ENCODE data around the gene DNPH1.

The DNPH1 gene

DNA sequence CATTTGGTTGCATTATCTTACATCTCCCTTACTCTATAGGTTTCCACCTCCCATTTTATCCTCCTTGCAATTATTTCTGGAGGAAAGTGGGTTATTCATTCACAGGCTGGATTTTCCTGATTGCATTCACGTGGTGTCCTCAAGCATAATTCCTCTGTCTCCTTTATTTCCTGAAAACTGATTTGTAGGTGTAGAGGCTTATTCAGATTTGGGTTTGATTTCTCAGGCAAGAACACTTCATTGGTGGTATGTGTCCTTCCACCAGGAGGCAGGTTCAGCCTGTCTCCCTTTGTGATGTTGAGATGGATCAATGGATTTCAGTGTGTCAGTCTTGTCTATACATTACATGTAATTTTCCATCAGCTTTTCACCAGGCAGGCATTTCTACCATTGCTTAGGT is 17.3 kb downstream of the DNPH1 start:
- DNase-seq = no peak

DNA sequence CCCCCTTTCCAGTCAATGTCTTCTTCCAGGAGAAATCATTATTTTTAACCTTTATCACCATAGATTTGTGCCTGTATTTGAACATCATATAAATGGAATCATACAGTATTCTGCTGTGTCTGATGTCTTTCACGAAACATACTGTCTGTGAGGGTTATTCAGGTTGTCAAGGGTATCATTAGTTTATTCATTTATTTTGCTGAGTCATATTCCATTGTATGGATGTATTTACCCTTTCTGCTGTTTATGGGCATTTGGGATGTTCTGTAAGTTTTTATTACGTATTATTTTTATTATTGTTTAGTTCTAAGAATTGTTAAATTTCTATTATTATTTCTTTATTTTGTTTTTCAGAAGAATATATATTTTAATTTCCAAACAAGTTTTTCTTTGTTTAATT is 22.0 kb downstream of the DNPH1 start:
- no peak for DNase-seq

DNA sequence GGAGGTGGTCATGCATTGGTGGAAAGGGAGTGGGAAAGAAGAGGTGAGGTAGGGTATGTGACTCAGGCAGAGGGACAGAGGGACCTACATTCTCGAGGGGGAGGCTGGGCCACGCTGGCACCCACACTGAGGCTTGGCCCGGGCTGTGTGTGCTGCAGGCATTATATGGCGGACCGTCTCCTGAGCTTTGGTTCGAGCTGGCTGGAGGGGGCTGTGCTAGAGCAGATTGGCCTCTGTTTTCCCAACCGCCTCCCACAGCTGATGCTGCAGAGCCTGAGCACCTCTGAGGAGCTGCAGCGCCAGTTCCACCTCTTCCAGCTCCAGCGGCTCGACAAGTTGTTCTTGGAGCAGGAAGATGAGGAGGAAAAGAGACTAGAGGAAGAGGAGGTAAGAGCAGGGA is 23.4 kb downstream of the DNPH1 start:
- DNase-seq = no peak

DNA sequence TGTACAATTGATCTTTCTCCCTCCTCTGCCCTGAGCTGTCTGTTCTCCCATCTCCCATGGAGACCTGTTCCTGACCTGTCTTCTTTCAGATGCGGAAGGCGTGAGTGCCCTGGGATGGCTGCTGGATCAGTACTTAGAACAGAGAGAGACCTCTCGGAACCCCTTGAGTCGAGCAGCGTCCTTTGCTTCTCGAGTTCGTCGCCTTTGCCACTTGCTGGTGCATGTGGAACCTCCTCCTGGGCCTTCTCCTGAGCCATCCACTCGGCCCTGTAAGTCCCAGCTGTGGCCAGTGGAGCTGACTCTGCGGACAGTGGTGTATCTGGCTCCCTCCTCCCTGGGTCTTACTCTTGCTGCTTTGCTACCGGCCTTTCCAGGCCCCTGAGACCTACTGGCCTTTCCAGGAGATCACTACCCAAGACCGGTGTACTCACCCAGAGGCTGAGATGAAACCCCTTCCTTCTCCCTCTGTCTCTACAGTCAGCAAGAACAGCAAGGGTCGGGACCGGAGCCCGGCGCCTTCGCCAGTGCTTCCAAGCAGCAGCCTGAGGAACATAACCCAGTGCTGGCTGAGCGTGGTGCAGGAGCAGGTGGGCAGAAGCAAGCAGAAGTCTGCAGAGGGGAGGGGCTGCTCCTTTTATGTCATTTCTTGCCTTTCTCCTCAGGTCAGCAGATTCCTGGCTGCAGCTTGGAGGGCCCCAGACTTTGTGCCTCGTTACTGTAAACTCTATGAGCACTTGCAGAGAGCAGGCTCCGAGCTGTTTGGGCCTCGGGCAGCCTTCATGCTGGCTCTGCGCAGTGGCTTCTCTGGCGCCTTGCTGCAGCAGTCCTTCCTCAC is 24.8 kb downstream of the DNPH1 start:
- DNase-seq = no peak

DNA sequence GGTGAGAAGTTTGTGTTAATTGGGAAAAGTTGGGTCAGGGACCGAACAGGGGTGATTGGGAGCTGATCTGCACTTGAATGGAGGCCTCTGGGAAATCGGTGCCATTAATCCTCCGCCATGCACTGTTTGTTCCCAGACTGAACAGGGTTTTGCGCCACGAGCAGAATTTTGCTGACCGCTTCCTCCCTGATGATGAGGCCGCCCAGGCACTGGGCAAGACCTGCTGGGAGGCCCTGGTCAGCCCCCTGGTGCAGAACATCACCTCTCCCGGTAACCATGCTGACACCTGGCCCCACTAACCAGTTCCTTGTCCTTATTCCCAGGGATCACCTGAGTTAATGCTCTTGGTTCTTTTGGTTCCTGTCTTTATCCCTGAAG is 25.6 kb downstream of the DNPH1 start:
- DNase-seq = no peak

DNA sequence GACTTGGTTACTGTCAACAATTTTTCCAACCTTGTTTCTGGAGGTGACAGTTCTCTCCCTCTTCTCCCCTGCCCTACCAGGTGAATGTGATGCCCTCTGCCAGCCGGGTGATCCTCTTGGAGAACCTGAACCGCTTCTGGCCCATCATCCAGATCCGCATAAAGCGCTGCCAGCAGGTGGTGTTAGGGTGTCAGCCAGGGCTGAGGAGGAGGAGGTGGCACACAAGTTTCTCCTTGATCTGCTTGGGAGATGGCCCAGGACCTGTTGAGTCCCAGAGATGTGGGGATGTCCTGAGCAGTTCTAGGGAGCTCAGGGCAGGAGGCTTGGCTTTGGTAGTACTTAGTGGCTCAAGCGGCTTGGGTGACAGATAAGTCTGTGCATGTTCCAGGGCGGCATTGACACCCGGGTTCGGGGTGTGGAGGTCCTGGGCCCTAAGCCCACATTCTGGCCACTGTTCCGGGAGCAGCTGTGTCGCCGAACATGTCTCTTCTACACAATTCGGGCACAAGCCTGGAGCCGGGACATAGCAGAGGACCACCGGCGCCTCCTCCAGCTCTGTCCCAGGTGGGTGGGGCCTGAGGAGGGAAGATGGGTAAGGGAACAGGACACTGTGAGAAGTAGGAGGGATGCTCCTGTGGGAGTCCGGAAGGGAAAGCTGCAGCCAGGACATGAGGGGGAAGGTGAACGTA is 26.1 kb downstream of the DNPH1 start:
- no peak for DNase-seq

DNA sequence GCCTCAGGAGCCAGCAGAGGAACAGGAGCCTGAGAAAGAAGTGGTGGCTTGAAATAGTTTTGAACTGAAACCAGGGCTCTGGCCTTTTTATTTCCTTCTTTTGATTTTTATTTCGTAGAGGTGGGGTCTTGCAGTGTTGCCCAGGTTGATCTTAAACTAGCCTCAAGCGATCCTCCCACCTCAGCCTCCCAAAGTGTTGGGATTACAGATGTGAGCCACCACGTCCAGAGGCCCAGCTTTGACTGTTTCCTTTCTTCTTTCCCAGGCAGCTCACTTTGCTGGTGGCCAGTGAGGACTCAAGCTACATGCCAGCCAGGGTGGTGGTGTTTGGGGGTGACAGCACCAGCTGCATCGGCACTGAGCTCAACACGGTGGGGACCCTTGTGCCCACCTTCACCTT is 26.8 kb downstream of the DNPH1 start:
- DNase-seq = no peak

DNA sequence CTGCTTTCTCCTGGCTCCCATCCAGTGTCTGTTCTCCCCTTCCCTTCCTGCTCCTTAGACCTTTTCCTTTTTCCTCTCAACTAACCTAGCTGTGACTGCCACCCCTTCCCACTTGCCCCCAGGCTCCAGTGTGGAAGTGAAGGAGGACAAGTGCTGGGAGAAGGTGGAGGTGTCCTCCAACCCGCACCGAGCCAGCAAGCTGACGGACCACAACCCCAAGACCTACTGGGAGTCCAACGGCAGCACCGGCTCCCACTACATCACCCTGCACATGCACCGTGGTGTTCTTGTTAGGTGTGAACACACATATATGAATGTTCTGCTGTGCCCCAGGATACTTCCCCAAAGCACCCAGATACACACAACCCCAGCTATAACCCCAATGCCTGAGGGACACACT is 28.7 kb downstream of the DNPH1 start:
- no peak for DNase-seq

DNA sequence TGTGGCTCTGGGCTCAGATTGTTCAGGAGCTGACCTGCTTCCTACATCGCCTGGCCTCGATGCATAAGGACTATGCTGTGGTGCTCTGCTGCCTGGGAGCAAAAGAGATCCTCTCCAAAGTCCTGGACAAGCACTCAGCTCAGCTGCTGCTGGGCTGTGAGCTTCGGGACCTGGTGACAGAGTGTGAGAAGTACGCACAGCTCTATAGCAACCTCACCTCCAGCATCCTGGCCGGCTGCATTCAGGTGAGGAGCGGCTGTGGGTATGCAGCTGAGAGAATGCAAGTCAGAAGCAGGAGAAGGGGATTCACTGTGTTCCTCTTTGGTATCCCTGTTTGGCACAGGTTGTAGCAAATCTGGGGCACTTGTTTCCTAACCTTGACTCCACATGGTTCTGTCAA is 29.4 kb downstream of the DNPH1 start:
- no peak for DNase-seq

DNA sequence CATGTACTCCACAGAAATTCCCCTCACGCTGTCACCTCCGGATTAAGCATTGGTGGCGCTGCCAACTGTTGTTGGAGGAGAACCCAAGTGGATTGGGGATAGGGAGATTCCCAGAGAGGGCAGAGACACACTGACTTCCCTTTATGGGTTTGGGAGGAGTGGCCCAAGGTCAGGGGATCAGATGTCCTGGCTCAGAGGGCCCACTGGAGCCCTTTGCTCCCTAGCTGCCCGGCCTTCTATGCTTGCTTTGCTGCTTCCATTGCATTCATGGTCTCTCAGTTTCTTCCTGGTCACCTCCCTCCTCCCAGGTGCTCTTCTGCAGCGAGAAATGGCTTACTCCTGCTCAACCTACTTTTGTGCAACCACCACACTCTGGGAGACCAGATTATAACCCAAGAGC is 32.9 kb downstream of the DNPH1 start:
- DNase-seq = no peak

DNA sequence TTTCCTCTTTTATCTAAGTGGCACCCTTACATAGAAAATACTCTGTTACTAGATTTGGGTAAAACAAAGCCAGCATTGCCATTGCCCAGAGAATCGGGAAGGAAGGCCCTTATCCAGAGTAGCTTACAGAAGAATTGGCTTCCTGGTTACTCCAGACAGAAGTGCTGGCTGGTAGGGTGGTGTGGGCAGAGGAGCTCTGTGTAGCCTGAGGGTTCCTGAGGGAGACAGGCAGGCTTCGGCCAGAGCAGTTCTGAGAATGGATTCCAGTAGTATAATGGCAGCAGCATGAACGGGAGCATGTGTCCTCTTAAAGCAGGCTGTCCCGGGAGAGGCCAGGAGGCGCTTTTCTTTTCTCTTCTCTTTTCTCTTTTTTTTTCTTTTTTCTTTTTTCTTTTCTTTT is 35.4 kb downstream of the DNPH1 start:
- DNase-seq = no peak

DNA sequence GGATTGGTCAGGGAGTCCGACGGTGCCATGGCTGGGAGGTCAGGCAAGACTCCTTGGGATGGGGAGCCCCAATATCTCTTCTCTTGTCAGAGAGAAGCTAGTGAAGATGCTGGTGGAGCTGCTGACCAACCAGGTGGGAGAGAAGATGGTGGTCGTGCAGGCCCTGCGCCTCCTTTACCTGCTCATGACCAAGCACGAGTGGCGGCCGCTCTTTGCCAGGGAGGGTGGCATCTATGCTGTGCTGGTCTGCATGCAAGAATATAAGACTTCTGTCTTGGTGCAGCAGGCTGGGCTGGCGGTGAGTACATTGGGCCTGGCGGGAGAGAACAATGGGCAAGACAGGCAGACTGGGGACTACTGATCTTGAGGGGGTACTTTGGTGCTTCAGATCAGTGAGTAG is 36.4 kb downstream of the DNPH1 start:
- DNase-seq = no peak

DNA sequence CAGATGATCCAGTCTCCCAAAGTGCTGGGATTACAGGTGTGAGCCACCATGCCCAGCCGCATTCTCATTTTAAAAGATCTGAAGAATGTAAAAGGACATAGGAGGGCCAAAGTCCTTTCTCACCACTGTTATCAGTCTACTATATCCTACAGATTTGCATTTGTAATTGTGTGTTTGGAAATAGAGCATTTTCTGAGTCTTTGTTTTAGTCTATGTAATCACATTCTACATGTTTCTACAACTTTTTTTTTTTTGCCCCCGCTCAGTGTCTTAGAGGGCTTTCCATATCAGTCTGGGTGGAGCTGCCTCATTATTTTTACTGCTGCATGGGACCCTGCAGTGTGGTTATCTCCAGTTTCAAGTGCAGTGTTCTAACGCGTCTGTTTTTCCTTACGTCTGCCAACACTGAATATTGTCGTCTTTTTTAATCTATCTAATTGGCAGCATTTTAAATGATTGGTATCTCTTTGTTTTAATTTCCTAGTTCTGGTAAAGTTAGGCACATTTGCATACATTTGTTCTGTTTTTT is 39.4 kb downstream of the DNPH1 start:
- DNase-seq = no peak

DNA sequence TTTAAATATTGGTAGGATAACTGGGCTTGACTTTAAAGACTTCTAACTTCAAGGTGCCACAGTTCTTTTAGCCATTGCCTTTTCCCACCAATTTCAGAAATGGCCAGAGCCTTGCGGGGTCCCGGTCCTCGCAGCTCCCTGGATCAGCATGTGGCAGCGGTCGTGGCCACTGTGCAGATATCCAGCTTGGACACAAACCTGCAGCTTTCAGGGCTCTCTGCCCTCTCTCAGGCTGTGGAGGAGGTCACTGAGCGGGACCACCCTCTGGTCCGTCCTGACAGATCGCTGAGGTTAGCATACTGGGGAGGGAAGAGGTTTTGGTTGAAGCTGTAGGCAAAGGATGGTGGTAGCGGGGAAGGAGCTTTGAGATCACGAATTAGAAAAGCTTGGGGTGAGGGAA is 40.9 kb downstream of the DNPH1 start:
- no peak for DNase-seq

DNA sequence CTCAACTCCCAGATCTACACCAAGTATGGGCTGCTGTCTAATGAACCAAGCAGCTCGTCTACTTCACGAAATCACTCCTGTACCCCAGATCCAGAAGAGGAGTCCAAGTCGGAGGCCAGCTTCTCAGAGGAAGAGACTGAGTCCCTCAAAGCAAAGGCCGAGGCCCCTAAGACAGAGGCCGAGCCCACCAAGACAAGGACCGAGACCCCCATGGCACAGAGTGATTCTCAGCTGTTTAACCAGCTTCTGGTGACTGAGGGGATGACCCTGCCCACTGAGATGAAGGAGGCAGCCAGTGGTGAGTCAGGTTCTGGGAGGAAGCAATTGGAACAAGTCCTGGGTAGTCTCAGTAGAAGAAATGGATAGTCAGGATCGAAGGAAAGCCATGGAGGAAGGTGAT is 41.5 kb downstream of the DNPH1 start:
- no peak for DNase-seq

DNA sequence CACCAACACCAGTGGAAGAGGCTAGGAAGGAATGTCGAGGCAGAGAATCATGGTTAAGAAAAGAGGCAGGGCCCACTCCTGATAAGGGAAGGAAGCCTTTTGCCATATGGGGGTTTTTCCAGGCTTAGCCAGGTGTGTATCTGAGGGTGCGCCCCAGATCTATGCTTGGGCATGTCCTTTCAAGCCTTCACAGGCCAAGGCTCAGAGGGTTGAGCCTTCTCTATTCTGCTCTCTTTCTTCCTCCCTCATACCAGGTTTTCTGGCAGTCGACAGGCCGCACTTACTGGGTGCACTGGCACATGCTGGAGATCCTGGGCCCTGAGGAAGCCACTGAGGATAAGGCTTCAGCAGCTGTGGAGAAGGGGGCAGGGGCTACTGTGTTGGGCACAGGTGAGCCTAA is 42.6 kb downstream of the DNPH1 start:
- no peak for DNase-seq

DNA sequence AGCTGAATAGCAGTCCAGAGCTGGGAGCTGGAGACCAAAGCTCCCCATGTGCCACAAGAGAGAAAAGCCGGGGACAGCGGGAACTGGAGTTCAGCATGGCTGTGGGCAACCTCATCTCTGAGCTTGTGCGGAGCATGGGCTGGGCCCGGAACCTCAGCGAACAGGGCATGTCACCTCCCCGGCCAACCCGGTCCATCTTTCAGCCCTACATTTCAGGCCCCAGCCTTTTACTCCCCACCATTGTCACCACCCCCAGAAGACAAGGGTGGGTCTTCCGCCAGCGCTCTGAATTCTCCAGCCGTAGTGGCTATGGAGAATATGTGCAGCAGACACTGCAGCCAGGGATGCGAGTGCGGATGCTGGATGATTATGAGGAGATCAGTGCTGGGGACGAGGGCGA is 43.3 kb downstream of the DNPH1 start:
- no peak for DNase-seq

DNA sequence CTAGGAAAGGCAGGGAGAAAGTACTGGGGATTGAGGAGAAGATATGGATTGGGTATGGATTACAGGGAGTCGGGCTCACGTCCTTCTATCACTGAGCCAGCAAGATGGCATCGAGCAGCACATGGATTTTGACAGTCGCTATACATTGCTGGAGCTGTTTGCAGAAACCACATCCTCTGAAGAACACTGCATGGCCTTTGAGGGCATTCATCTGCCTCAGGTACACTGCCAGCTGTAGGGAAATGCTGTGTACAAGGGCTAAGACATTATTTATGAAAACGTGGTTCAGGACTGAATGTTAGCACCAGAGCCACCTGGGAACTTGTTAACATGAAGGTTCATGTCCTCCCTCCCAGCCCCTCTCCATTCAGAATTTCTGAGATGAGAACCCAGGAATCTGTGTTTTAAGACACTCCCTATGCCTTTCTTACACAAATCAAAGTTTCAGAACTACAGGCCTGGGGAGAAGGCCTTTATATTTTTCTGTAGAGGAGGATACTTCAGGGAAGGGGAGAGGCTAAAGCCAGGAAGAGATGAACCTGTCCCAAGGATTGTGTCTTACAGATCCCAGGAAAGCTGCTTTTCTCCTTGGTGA is 43.8 kb downstream of the DNPH1 start:
- no peak for DNase-seq

DNA sequence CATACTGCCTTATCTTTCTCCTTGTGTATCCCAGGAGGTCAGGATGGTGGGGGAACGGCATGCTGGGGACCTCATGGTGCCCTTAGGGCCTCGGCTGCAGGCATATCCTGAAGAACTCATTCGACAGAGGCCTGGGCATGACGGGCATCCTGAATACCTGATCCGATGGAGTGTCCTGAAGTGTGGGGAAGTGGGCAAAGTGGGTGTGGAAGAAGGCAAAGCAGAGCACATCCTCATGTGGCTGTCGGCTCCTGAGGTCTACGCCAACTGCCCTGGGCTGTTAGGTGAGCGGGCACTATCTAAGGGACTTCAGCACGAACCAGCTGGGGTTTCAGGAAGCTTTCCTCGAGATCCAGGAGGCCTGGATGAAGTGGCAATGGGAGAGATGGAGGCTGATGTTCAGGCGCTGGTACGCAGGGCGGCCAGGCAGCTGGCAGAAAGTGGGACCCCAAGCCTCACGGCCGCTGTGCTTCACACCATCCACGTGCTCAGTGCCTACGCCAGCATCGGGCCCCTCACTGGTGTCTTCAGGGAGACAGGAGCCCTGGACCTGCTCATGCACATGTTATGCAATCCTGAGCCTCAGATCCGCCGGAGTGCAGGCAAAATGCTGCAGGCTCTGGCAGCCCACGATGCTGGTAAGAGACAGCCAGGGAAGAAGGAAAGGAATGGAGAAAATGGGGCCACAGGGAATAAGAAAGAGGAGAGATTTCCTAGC is 44.9 kb downstream of the DNPH1 start:
- DNase-seq = no peak

DNA sequence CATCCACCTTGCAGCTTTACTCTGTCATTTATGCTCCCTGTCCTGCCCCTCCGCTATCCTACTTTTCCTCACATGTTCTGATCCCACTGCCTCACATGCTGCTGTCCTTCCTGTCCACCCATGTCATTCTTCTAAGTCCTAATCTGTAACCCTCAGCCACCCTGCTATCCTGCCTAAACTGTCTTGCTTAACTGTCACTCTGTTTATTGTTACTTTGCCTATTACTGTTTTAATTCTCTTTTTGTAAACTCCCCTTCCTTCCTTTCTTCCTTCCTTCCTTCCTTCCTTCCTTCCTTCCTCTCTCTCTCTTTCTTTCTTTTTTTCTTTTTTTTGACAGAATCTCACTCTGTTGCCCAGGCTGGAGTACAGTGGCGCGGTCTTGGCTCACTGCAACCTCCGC is 45.8 kb downstream of the DNPH1 start:
- DNase-seq = no peak

DNA sequence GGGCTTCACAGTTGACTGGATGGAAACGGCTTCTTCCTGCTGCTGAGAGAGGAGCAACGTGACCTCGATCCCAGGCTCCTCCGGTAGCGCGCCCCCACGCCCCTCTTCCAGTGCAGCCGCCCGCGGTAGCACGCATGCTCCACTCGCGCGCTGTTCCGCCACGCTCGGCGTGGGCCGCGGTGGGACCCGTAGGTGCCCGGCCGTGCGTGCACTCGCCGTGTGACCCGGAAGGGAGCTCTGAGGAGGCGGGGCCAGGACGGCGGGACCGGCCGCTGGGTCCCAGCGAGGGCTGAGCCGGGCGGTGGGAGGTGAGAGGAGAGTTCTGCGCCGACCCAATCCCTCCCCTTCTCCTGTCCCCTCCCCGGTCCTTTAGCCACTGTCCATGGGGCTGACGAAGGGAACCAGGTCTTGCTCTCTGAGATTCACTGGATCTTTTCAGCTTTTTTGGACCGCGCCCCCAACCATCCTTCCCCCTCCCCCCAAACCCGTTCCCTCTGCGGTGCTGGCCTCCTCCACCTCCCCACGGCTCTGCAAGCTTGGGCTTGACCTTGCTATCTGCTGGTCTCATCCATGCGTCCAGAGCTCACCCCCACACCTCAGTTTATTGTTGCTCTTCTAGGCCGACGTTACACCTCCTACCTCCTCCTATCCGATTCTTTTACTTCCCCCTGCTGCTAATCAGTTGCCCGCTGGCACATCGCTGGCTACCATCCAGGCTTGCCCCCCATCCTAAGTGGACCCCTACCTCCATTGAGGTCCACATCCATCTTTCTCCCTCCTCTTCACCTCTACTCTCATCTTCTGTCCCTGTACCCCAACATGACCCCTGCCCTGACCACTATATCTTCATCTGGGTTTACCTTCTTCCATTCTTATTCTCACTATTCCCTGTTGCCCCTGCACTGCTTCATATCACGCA is 47.1 kb downstream of the DNPH1 start, which contains the start of gene CUL9:
TSS of gene CUL9 (plus strand) at position 255 of the 919 bp plus-strand sequence. CDS start 2,115 bp downstream, outside the sequence.
- peak; percentile 73 for DNase-seq

DNA sequence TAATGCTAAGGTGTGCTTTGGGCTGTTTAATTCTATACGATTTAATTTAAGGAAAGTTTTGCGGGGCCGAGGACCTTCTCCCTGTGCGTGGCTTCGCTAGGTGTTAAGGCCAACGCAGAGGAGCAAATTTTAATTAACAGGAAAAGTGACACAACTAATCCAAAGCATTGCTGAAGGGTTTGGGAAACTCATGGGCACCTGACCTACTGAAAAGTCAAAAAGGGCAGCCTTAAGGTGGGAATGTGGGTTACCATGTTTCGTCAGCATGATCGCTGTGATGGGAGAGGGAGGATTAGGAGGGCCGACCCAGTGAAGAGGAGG is 47.7 kb downstream of the DNPH1 start:
- DNase-seq = no peak
